IPS-NIHi7 (cell line): Measurements from ENCODE around the gene RABEP1.

ENCODE experiments used
- DNase-seq: peaks from one replicate; pipeline ENCODE4 v3.0.0; 2012; ENCODE audit warnings: mixed read lengths; ENCODE audit errors: extremely low spot score

The RABEP1 gene

GRCh38 chr17:5362162-5362811 lies 80.2 kb downstream of the RABEP1 start:
- DNase-seq, result peak; percentile 47

GRCh38 chr17:5364156-5364555 lies 82.1 kb downstream of the RABEP1 start:
- DNase-seq, result no peak

DNA sequence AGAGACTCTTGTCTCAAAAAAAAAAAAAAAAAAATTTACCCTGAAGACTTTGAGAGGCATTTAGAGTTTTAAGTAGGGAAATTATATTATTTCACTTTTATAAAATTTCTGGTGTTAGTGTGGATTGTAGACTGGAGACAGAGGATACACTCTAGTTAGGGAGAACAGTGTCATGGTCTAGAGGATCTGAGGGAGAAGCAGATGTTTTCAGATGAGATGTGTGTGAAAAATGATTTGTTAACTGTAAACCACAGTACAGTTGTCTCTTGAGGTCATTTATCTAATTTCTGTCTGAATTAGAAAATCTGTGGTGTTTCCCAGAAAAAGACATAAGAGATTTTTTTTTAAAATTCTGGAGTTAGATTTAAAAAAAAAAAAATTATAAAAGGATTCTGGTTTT lies 82.6 kb downstream of the RABEP1 start:
- DNase-seq, result no peak

DNA sequence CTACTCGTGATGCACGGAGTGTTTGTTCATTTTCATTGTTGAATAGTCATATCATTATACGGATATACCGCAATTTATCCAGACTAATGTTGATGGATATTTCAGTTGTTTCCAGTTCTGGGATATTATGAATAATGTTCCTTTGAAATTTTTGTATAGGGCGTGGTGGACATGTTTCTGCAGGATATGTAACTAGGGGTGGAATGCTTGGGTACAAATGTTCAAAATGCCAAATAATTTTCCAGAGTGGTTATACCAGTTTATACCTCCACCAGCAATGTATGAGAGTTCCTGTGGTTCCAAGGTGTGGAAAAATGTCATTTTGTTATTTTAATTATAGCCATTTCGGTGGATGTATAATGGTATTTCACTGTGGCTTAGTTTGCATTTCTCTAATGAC lies 83.7 kb downstream of the RABEP1 start:
- no peak for DNase-seq

DNA sequence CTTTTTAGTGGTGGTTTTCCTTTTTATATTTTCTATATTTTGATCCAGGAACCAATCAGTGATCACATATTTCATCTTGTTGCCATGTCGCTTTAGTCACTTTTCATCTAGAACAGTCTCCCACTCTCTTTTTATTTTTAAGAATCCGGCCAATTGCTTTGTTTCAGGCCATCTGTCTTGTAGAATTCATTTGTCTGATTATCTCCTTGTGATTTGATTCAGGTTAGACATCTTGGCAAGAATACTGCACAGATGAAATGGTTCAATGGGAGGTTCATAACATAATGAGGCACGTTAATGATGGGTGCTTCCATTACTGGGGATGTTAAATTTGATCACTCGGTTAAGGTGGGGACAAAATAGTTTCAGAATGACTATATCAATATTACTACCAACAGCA lies 88.3 kb downstream of the RABEP1 start:
- no peak for DNase-seq

DNA sequence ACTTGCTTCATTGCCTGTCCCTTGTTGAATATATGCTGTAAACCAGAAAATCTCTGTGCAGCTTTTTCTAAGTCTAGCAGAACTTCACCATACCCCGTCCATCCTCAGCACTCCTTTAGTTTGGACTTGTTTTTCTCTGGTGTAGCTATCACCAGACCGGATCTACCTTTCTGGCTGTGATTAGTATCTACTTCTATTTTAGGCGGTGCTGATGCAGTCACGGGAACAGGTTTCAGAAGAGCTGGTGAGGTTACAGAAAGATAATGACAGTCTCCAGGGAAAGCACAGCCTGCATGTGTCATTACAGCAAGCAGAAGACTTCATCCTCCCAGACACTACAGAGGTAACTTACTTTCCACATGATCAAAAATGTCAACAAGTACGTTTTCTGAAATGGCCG lies 91.0 kb downstream of the RABEP1 start:
- no peak for DNase-seq

GRCh38 chr17:5378566-5379207 lies 96.6 kb downstream of the RABEP1 start:
- no peak for DNase-seq

- DNase-seq, result no peak
Measured at GRCh38 chr17:5379351-5380107, 97.4 kb downstream of the RABEP1 start.

GRCh38 chr17:5380491-5381135 lies 98.5 kb downstream of the RABEP1 start:
- DNase-seq, result no peak

DNA sequence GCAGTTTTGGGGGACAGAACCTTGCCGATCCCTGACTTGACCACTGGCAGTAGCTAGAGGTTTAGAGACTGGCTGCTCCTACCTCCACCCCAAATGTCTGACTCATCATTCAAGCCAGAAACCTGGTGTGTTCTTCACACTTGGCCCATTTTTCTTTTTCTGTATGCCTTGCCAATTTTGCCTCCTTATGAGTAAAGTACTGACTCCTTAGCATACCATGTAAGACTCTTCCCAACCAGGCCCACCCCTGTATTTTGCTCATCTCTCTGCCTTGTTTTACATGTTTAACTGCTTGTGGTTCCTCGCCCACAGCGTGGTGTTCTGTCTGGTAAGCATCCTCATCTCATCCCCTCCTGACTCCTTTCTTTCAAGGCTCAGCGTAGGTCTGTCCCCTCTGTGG lies 99.5 kb downstream of the RABEP1 start:
- no peak for DNase-seq

DNA sequence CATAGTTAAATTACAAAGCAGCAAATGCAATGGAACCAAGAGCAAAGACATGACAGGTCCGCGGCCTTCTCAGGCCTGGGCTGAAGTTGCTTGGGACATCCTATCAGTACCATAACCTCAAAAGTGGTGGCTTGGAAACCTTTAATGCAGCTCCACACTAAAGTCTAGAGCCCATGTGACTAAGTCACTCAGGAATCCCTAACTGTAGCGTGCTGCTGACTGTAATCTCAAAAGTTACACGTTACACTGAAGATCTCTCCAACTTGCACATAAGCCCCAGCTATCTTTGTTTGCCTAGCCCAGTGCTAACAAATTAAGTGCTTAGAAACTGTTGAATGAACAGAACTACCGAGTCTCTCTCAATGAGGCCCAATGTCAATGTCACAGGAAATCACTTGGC lies 109.6 kb downstream of the RABEP1 start:
- DNase-seq, result no peak

DNA sequence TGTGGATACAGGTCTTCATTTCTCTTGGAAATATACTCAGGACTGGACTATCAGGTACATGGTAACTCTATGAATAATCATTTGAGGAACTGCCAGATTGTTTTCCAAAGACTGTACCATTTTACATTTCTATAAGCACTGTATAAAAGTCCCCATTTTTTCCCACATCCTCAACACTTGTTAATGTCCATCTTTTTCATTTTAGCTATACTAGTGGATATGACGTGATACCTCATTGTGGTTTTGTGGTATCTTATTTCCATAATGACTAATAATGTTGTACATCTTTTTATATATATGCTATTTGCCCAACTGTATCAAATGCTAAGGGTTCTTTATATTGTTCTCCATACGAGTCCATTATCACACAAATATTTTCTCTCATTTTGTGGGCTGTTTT lies 114.5 kb downstream of the RABEP1 start:
- no peak for DNase-seq

GRCh38 chr17:5399767-5400166 lies 117.7 kb downstream of the RABEP1 start:
- DNase-seq, result no peak

DNA sequence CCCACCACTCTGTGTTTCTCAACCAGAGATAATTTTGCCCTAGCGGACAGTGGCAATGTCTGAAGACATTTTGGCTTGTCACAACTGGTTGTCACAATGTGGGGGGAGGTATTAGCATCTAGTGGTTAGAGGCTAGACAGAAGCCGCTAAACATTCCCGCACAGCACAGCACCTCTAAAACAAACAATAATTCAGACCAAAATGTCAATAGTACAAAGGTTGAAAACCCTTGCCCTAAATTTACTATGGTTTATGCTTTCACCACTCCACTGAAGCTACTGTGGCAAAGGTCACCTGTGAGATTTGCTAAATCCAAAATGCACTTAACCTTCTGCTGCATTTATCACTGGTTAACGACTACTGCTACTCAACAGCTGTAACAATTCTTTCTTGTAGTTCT lies 123.3 kb downstream of the RABEP1 start:
- no peak for DNase-seq

- DNase-seq, result no peak
Measured at GRCh38 chr17:5408186-5408585, 126.1 kb downstream of the RABEP1 start.

DNA sequence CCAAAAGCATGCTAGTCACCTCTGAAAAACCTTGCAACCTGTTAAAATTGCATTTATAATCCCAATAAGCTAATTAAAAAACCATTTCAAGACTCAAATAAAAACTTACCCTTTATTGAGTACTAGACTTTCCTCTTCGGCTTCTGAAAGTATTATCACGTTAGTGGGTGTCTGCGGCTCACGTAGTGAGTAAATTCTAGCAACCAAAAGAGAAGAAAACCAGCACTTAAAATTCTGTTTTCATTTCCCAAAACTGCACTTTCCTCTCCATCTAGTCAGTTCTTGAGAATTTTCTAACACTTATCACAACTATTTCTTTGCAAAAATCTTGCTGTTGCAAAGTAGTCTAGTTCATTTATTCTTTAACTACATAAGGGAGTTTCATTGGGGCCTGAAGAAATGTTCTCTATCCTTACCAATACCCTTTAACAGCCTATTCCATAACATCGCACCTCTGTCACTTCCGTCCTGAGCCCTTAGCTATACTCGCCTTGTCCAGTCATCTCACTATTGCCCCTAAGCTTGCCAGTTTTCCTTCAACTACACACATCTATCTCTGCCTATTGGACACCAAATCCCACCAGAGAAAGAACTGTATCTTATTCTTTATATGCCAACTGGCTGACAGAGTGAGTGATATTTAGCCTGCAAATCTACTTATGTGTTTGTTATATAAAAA lies 128.6 kb downstream of the RABEP1 start:
- DNase-seq, result no peak

DNA sequence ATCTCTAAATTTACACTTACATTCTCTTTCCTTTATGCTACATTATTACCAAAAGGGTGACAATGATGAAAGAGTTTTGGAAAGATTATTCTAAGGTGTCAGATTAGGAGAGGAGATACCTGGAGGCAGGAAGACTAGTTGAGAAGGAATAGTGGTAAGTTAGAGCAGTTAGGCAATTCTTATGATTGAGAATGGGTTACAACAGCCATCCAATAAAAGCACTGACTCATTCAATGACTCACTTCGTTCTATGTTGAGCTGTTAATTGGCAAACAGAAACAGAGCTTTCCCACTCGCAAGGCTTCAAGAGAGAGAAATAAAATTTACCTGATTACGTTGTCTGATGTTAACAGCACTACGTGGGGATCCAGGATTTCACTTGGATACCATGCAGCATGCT lies 131.6 kb downstream of the RABEP1 start:
- DNase-seq, result no peak

- DNase-seq, result no peak
Measured at GRCh38 chr17:5416901-5417300, 134.8 kb downstream of the RABEP1 start.

DNA sequence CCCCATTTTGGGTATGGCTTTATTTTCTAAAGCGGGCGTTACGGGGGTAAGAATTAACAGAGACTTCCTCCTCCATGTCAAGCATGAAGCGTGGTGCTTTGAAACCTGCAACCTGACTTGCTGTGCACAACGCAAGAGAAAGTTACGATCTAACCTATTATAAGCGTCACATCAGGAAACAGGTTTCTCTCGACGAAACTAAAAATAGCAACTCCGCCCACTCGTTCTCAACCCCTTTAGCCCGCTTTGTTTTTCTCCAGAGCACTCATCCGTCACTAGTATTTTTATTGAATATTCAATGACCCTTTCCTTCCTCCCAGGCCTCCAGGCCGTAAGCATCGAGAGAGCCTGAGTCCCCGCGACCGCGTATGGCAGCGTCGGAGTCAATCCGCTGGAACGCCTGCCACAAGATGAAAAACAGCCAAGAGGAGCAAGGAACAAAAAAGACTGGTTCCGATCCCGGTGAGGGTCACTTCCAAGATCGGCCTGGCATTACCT lies 136.8 kb downstream of the RABEP1 start:
- no peak for DNase-seq

DNA sequence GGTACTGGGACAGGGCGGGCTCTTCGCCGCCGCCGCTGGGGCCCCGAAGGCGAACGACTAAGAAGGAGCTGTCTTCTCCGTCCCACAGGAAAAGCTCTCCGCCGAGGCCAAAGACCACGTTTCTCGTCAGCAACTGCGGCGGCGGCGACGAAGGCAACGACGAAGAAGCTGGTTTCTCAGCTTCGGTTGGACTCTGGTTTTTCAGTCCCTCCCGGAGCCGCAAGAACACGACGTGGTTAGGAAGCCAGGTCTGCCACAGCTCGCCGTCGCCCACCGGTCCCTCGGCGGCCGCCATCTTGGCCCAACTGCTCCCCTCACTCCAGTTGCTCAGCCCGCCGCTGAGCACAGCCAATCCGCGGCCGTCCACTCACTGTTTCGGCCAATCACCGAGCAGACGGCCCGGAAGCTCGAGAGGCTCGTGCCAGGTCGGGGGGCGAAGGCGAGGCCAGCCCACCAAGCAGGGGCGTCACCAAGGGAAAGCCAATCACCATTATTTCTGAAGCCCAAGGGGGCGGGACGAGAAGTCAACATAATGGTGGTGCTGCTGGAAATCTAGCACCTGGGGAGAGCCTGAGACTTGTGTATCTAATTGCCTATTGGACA lies 137.4 kb downstream of the RABEP1 start, which contains the start of gene NUP88:
Gene NUP88, minus strand, starts transcription at position 307 of the 603 bp plus-strand sequence. Its CDS starts 12 bp downstream, at position 295.
- DNase-seq, result peak; percentile 100

DNA sequence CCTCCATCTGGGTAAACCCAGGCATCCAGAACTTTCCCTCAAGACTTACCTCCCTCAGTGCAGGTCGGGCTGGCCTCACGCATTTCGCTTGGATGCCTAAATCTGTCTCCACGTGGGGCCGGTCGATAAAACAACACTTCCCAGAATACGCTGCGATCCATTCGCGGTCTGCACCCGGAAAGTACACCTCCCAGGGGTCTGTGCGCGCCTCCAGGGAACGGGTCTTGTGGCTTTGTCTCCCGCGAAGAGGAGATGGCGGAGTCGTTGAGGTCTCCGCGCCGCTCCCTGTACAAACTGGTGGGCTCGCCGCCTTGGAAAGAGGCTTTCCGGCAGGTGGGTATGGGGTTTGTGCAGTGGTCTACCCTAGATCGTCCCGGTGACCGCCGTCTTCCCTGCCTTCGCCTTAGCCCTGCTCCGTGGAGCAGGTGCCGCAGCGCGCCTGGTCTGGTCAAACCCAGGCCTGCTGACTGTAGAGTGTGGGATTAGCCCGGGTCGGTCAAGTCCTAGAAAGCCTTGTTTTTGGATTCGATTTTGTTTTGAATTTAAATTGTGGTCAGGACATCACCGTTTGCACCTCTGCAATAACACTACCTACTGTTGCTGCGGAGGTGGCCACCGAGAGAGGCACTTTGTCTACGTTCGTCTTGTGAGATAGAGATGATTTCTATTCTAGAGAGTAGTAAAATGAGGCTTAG lies 138.0 kb downstream of the RABEP1 start, which contains the start of gene RPAIN:
Gene RPAIN, plus strand, starts transcription at position 224 of the 695 bp plus-strand sequence. Its CDS starts 29 bp downstream, at position 253.
- DNase-seq, result peak; percentile 87
